Amniotic stem cell (primary cell): ENCODE measurements around the gene OR2C1.

Experiments
- DNase-seq: peaks from one replicate; lab custom pipeline; 2025; lab: John Stamatoyannopoulos, UW

Gene OR2C1

GRCh38 chr16:3400446-3400778, 44.7 kb downstream of the OR2C1 start:
- no peak for DNase-seq

GRCh38 chr16:3400779-3401688, 45.3 kb downstream of the OR2C1 start, which contains the start of the genes ZNF174 and ZSCAN32:
TSS of gene ZNF174 (plus strand) at chr16:3401215. CDS start at chr16:3402005, 790 bp downstream.
TSS of gene ZSCAN32 (minus strand) at chr16:3401004. CDS start at chr16:3397557, 3,447 bp downstream.
- DNase-seq: peak; percentile 97

GRCh38 chr16:3401719-3402397, 46.2 kb downstream of the OR2C1 start:
- no peak for DNase-seq
